ENCODE results near the gene FBXL13. TPM values are rescaled to one million over a fixed set of nuclear protein-coding genes. Genes with fewer than 3 reads are reported as not detected.
"Not testable (repeated sequence)": the region's sequence is repeated elsewhere in the genome, so short reads cannot be mapped to it uniquely, and the experiment has no call there.

The FBXL13 gene
- total and polyA plus RNA-seq, 10 of the 15 experiments (the other 5 are each of a cell fraction or from before 2014, with no cell fraction given) = 0.08 to 0.95 (median 0.28) TPM; not detected in 2

- peak; percentile 40; the same call in 1 of the 2 replicates for TF ChIP-seq ATF2 (IDR thresholded peaks at IDR 0.05; ENCODE audit: low read length)
Measured at GRCh38 chr7:102841290-102841689, 233.3 kb downstream of the FBXL13 start (continued).

GRCh38 chr7:102840404-102840803 lies 234.2 kb downstream of the FBXL13 start:
- Histone ChIP-seq H3K27me3 (replicated peaks in 1 of 2; ENCODE audit: control insufficient read depth in 2 of 2, insufficient read depth in 2 of 2, low read length in 1 of 2) (no peaks in the 10 kb centered on the region), H4K20me1 (ENCODE audit: control insufficient read depth, insufficient read depth) (no peaks in the 10 kb centered on the region), H2AFZ (ENCODE audit: control insufficient read depth, low read depth, low read length) (no peak overlapping the region), H3K36me3 (ENCODE audit: control insufficient read depth in 2 of 2, insufficient read depth in 2 of 2, low read length in 1 of 2) (no peaks in the 10 kb centered on the region), H3K9me3 (replicated peaks; ENCODE audit: control insufficient read depth, insufficient read depth, low read length) (no peaks in the 10 kb centered on the region), H3K4me1 (ENCODE audit: control insufficient read depth, insufficient read depth, low read length) (peaks cover 10% of the 10 kb centered on the region), H3K79me2 (ENCODE audit: control insufficient read depth, insufficient read depth, low read length) (no peaks in the 10 kb centered on the region), H3K27ac (ENCODE audit: control insufficient read depth, insufficient read depth) (no peak overlapping the region), H3K4me3 (no peak overlapping the region), H3K9ac (ENCODE audit: control insufficient read depth, insufficient read depth, low read length) (no peak overlapping the region), H3K4me2 (ENCODE audit: control insufficient read depth, insufficient read depth) (no peak overlapping the region)
- intact Hi-C loops (cut with micrococcal nuclease; ENCODE audit: unreplicated experiment) = no loop called here
- no peak for FAIRE-seq
- in situ Hi-C loops (cut with MboI) = no loop called here
- ChIA-PET POLR2A (interaction anchor here (0.6 kb wide), 1 partner anchor 184 kb away, joined by 5 read pairs; no protein-coding TSS in a partner anchor), SMC1A (ENCODE audit: uncharacterized antibody, unreplicated experiment) (no interaction called here), CTCF (no interaction called here), RAD21 (ENCODE audit: unreplicated experiment) (no interaction called here)
- 81% methylated on average over 3 of the region's 3 CpGs for WGBS (ENCODE audit: insufficient coverage, insufficient replicate concordance, low lambda C conversion rate, missing lambda C conversion rate)
- no peak for DNase-seq (ENCODE audit: low read depth, low spot score)
- ATAC-seq = no peak
- TF ChIP-seq ETV6 (conservative IDR thresholded peaks at IDR 0.05 in 1 of 2, IDR thresholded peaks at IDR 0.05 in 1 of 2; ENCODE audit: borderline replicate concordance in 1 of 2, low read depth in 1 of 2) = no peak
- no peak for TF ChIP-seq EP300 (IDR thresholded peaks at IDR 0.05; ENCODE audit: borderline replicate concordance in 1 of 2, control insufficient read depth in 1 of 2, low read depth in 2 of 2, low read length in 2 of 2)
- no peak for TF ChIP-seq TAF1 (IDR thresholded peaks at IDR 0.05; ENCODE audit: borderline replicate concordance, low read depth, low read length)
- no TSS peak for BruUV-seq (replicated peaks)

- SMC1A ChIA-PET (ENCODE audit: uncharacterized antibody, unreplicated experiment); H3K79me2 ChIP-seq (ENCODE audit: control insufficient read depth, insufficient read depth, low read length); H3K9me3 ChIP-seq (replicated peaks; ENCODE audit: control insufficient read depth, insufficient read depth, low read length); H3K4me3 ChIP-seq; BruUV-seq (replicated peaks); ATAC-seq; H3K9ac ChIP-seq (ENCODE audit: control insufficient read depth, insufficient read depth, low read length); RAD21 ChIA-PET (ENCODE audit: unreplicated experiment); H4K20me1 ChIP-seq (ENCODE audit: control insufficient read depth, insufficient read depth); H3K4me2 ChIP-seq (ENCODE audit: control insufficient read depth, insufficient read depth); H3K27ac ChIP-seq (ENCODE audit: control insufficient read depth, insufficient read depth); H3K36me3 ChIP-seq (ENCODE audit: control insufficient read depth in 2 of 2, insufficient read depth in 2 of 2, low read length in 1 of 2); H2AFZ ChIP-seq (ENCODE audit: control insufficient read depth, low read depth, low read length); CTCF ChIA-PET; intact Hi-C loops (cut with micrococcal nuclease; ENCODE audit: unreplicated experiment); FAIRE-seq; in situ Hi-C loops (cut with MboI); POLR2A ChIA-PET; DNase-seq (ENCODE audit: low read depth, low spot score); H3K4me1 ChIP-seq (ENCODE audit: control insufficient read depth, insufficient read depth, low read length); H3K27me3 ChIP-seq (replicated peaks in 1 of 2; ENCODE audit: control insufficient read depth in 2 of 2, insufficient read depth in 2 of 2, low read length in 1 of 2): not testable (repeated sequence)
- WGBS (ENCODE audit: insufficient coverage, insufficient replicate concordance, low lambda C conversion rate, missing lambda C conversion rate) = 98% methylated on average over 10 of the region's 10 CpGs
Measured at GRCh38 chr7:102838572-102839101, 236.0 kb downstream of the FBXL13 start.

All from GM12878 (cell line).